ENCODE data around the gene CNDP2.

Gene CNDP2

GRCh38 chr18:74551452-74551851 is 55.3 kb downstream of the CNDP2 start:
- no peak for TF ChIP-seq EGR1 (IDR thresholded peaks at IDR 0.05)
- TF ChIP-seq ZBTB7A (IDR thresholded peaks at IDR 0.05; ENCODE audit: low read depth): no peak
- no peak for TF ChIP-seq TEAD4 (IDR thresholded peaks at IDR 0.05)
- no peak for TF ChIP-seq CREB1 (IDR thresholded peaks at IDR 0.05; ENCODE audit: low read depth)
- no peak for TF ChIP-seq TAF1 (IDR thresholded peaks at IDR 0.05; ENCODE audit: low read depth)
- no peak for TF ChIP-seq RAD21 (IDR thresholded peaks at IDR 0.05; ENCODE audit: low read depth)
- TF ChIP-seq YY1 (IDR thresholded peaks at IDR 0.05; ENCODE audit: low read depth): no peak
- TF ChIP-seq, protein P1, sequence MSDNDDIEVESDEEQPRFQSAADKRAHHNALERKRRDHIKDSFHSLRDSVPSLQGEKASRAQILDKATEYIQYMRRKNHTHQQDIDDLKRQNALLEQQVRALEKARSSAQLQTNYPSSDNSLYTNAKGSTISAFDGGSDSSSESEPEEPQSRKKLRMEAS (IDR thresholded peaks at IDR 0.05): no peak
- no peak for TF ChIP-seq REST (IDR thresholded peaks at IDR 0.05; ENCODE audit: low read depth)

DNA sequence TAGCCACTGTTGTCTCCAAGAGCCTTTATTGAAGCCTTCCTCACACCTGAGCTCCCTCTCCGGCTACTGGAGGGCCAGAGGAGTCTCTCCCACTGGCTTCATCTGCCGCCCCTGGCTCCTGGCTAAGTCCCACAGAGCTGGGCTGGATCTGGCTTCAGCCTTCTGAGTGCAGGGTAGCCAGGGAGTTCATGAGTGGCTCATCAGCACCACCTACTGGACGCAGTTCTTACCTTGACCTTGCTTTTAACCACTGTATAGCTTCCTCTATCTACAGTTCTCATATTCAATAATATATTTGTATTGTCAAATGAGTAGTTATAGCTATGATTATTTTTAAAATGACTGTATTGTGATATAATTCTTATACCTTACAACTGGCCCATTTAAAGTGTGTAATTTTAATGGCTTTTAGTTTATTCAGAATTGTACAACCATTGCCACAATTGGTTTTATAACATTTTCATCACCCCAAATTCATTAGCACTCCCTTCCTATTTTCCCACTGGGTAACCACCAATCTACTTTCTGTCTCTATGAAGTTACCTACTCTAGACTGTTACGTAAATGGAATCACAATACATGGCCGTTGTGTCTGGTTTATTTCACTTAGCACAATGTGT is 55.9 kb downstream of the CNDP2 start:
- TF ChIP-seq RAD21 (IDR thresholded peaks at IDR 0.05; ENCODE audit: low read depth) (peak; percentile 97), NFIC (IDR thresholded peaks at IDR 0.05) (no peak), CEBPB (IDR thresholded peaks at IDR 0.05) (no peak), CREB1 (IDR thresholded peaks at IDR 0.05; ENCODE audit: low read depth) (no peak)

- TF ChIP-seq, protein P2, sequence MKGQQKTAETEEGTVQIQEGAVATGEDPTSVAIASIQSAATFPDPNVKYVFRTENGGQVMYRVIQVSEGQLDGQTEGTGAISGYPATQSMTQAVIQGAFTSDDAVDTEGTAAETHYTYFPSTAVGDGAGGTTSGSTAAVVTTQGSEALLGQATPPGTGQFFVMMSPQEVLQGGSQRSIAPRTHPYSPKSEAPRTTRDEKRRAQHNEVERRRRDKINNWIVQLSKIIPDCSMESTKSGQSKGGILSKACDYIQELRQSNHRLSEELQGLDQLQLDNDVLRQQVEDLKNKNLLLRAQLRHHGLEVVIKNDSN (IDR thresholded peaks at IDR 0.05): no peak
- TF ChIP-seq EP300 (IDR thresholded peaks at IDR 0.05; ENCODE audit: borderline replicate concordance) (no peak), REST (IDR thresholded peaks at IDR 0.05; ENCODE audit: low read depth) (no peak), TAF1 (IDR thresholded peaks at IDR 0.05; ENCODE audit: low read depth) (no peak), EGR1 (IDR thresholded peaks at IDR 0.05) (no peak), CEBPB (IDR thresholded peaks at IDR 0.05) (no peak), CREB1 (IDR thresholded peaks at IDR 0.05; ENCODE audit: low read depth) (no peak), YY1 (IDR thresholded peaks at IDR 0.05; ENCODE audit: low read depth) (no peak), RAD21 (IDR thresholded peaks at IDR 0.05; ENCODE audit: low read depth) (no peak), NFIC (IDR thresholded peaks at IDR 0.05) (no peak)
Measured at GRCh38 chr18:74556126-74556525, 60.0 kb downstream of the CNDP2 start.

GRCh38 chr18:74558096-74558495 is 61.9 kb downstream of the CNDP2 start:
- TF ChIP-seq, protein P1 (IDR thresholded peaks at IDR 0.05): no peak
- TF ChIP-seq EGR1 (IDR thresholded peaks at IDR 0.05) (no peak), CREB1 (IDR thresholded peaks at IDR 0.05; ENCODE audit: low read depth) (no peak)

GRCh38 chr18:74562131-74562730 is 66.1 kb downstream of the CNDP2 start:
- TF ChIP-seq, protein P2 (IDR thresholded peaks at IDR 0.05): no peak
- TF ChIP-seq CEBPB (IDR thresholded peaks at IDR 0.05): no peak
- no peak for TF ChIP-seq REST (IDR thresholded peaks at IDR 0.05; ENCODE audit: low read depth)
- TF ChIP-seq FOXM1 (IDR thresholded peaks at IDR 0.05; ENCODE audit: borderline replicate concordance, low read depth): no peak
- TF ChIP-seq CREB1 (IDR thresholded peaks at IDR 0.05; ENCODE audit: low read depth): no peak
- TF ChIP-seq EP300 (IDR thresholded peaks at IDR 0.05; ENCODE audit: borderline replicate concordance): no peak
- TF ChIP-seq TAF1 (IDR thresholded peaks at IDR 0.05; ENCODE audit: low read depth): no peak
- no peak for TF ChIP-seq ZBTB7A (IDR thresholded peaks at IDR 0.05; ENCODE audit: low read depth)
- TF ChIP-seq RAD21 (IDR thresholded peaks at IDR 0.05; ENCODE audit: low read depth): no peak
- no peak for TF ChIP-seq EGR1 (IDR thresholded peaks at IDR 0.05)
- no peak for TF ChIP-seq TCF12 (IDR thresholded peaks at IDR 0.05; ENCODE audit: low read depth)
- TF ChIP-seq TEAD4 (IDR thresholded peaks at IDR 0.05): no peak
- TF ChIP-seq, protein P1 (IDR thresholded peaks at IDR 0.05): no peak
- TF ChIP-seq NFIC (IDR thresholded peaks at IDR 0.05): no peak
- TF ChIP-seq YY1 (IDR thresholded peaks at IDR 0.05; ENCODE audit: low read depth): no peak

All from Ishikawa (cell line).